GM21529 (cell line): ENCODE data around the gene C14orf93.
A peak's percentile ranks its signal among the peaks of the same experiment; 100 is the strongest.
"Not testable (repeated sequence)": the region's sequence is repeated elsewhere in the genome, so short reads cannot be mapped to it uniquely, and the experiment has no call there.

Source experiments
- ATAC-seq: cut with Tn5 transposase; IDR thresholded peaks from one replicate; pipeline ENCODE4 v1.9.1; 2021; ENCODE audit not compliant: unreplicated experiment

C14orf93 gene

GRCh38 chr14:23023022-23023794 is 13.3 kb upstream of the C14orf93 start:
- no peak for ATAC-seq

GRCh38 chr14:23021889-23022442 is 12.0 kb upstream of the C14orf93 start:
- ATAC-seq = no peak

DNA sequence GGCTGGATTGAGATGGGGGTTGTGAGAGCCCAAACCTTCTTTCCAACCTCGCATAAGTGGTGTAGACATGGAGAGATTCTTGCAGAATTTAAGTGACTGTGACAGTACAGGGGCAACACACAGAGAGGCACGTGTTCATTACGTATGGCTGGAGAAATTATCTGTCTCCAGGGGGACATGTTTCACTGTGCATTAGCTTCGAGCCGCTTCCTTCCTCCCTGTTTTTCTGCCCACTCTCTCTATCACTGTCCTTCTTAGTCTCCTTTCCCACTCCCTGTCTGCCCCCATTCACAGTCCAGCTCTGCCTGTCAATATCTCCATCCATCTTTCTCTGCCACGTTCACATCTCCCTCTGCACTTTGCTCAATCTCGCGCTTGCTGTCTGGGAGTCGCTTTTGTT is 11.5 kb upstream of the C14orf93 start:
- no peak for ATAC-seq

DNA sequence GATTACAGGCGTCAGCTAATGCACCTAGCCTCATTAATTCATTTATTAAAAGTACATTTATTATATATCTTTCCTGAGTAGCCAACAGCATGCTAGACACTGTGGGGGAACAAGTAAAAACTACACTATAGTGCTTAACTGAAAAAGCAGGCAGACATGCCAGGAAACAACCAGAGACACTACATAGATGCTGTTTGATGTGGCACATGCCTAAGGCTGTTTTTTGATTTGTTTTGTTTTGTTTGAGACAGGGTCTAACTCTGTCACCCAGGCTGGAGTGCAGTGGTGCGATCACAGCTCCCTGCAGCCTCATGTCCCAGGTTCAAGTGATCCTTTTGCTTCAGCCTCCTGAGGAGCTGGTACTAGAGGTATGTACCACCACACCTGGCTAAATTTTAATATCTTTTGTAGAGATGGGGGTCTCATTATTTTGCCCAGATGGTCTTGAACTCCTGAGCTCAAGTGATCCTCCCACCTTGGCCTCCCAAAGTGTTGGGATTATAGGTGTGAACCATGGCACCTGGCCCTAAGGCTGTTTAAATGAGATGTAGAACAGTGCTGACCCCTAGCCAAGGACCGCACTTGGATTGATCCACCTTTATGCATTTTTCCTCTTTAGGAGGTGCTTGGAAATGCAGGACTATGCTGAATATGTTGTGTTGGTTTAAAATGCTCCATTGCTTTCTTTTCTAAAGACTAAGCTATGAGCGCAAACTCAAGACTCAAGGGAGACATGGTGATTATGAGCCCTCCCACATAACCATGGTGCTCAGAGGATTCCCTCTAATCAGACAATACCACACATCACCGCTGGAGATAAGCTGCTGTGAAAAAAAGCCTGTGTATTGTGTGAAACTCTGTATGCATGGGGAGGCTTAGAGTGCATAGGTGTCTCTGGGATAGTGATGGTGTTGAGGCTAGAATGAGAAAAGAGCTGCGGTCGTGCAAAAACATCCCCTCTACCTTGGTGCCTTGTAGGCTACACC is 10.5 kb upstream of the C14orf93 start:
- no peak for ATAC-seq

GRCh38 chr14:23018107-23018506 is 8.2 kb upstream of the C14orf93 start:
- ATAC-seq = no peak

DNA sequence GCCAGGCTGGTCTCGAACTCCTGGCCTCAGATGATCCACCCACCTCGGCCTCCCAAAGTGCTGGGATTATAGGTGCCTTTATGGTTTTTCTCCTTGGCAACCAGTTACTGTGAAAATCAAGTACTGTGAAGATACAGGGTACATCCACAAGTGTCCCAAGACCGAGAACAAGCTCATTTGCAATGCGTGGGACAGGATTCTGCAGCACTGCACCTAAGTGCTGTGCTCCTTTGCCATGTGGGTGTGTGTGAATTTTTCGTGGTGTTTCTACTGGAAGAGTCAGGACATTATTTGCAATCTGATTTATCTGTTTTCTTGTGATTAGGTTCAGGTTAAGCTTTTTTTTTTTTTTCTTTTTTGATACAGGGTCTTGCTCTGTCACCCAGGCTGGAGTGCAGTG is 7.1 kb upstream of the C14orf93 start:
- ATAC-seq = no peak

DNA sequence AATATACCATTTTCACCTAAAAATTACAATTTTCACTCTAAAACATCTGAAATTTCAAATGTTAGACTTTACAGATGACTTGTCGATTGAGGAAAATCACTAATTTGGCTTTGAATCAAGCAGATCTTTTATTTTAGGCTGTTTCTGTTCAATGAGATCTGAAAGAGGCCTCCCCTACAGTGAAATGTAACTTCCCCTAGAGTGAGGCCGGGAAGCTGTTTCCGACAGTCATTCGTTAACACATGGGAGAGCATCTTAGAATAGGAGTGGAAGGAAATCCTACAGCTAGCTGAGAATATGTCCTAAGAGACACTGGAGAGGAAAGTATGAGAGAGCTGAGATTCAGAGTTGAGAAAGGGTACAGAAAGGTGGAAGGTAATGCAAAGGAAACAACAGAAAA is 5.7 kb upstream of the C14orf93 start:
- ATAC-seq = no peak

DNA sequence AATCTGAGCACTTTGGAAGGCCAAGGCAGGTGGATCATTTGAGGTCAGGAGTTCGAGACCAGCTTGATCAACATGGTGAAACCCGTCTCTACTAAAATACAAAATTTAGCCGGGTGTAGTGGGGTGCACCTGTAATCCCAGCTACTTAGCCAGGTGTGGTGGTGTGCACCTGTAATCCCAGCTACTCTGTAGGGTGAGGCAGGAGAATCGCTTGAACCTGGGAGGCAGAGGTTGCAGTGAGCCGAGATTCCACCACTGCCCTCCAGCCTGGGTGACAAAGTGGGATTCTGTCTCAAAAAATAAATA is 3.8 kb upstream of the C14orf93 start:
- not testable (repeated sequence) for ATAC-seq

DNA sequence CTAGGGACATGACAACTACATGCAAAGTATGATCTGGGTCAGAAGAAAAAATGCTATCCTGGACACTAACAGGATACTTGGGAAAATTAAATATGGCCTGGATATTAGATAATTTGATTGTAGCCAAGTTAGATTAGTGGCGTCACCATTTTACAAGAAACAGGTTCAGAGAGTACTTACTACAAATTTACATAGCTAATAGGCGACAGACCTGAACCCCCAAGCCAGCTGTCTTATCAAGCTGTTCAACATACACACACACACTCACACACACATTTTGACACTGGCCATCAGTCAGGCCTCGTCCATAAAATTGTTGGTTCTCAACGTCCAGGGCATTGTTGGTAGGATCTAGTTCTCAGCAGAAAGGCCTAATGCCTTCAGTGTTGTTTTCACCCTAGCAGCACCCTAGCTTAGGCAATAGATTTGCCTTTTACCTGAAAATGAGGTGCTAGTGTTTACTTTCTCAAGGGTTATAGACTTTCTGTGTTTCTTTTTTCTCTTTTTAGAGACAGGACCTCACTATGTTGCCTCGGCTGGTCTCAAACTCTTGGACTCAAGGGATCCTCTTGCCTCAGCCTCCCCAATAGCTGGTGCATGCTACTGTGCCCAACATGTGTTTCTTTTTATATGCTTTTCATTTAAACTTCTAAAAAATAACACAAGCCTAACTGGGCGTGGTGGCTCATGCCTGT is 3.3 kb upstream of the C14orf93 start:
- ATAC-seq = no peak

DNA sequence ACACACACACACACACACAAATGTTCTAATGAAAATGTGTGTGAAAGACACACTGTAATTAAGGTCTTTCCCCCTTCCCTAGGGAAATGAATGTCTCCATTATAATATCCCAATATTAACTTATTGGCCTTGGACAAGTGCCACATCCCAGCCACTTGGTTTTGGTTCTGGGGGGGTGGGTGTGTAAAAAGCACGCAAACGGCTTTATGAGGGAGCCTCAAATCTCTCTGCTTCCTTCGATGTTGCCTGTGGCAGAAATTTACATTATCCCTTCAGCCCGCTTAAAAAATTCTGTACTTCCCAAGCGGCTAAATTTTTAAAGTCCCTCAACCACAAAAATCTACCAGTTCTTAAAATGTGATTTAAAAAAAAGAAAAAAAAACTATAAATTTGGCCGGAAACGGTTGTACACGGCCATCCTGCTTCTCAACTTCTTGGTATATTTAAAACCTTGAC is 432 bp downstream of the C14orf93 start:
- no peak for ATAC-seq

GRCh38 chr14:23008831-23009230 is 1.1 kb downstream of the C14orf93 start:
- no peak for ATAC-seq

GRCh38 chr14:23006544-23007419 is 3.2 kb downstream of the C14orf93 start:
- peak; percentile 96 for ATAC-seq

- no peak for ATAC-seq
Observed at GRCh38 chr14:23006188-23006534, 3.8 kb downstream of the C14orf93 start.

GRCh38 chr14:23005451-23006187 is 4.3 kb downstream of the C14orf93 start:
- ATAC-seq = no peak

GRCh38 chr14:23004274-23004673 is 5.7 kb downstream of the C14orf93 start:
- not testable (repeated sequence) for ATAC-seq

- no peak for ATAC-seq
Observed at GRCh38 chr14:23002592-23002991, 7.4 kb downstream of the C14orf93 start.

- ATAC-seq = no peak
Observed at GRCh38 chr14:23000860-23001259, 9.1 kb downstream of the C14orf93 start.

DNA sequence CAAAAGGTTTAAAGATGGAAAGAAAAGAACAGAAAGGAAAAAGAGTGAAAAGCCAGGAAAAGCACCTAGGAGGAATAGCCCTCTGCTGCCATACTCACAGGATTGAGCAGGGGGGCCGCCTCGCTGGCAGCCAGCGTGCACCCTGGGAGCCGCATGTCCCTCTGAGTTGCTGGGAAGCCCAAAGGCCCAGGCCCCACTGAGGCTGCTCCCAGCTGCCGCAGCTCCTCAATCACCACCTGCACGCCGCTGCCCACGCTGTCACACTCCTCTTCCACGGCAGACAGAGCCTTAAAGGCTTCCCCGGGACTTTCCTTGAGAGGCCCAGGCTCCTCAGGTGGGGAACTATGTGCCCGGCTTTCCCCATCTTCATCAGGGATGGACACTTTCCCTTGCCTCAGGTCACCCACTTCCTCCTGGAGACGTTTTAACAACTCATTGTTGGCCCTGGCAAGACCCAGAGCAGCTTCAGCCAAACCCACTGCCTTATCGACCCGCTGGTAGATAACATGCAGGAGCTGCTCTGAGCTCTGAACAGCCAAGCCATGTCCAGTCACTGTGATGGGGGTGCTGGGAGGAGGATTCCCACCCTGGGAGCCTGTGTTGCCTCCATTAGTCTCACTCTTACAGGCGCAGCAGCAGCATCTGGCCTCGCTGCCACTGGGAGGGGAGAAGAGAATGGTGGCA is 11.5 kb downstream of the C14orf93 start:
- no peak for ATAC-seq
